K562 (cell line): Measurements from ENCODE around the gene MICAL2. TPM values are rescaled to one million over a fixed set of nuclear protein-coding genes. Genes with fewer than 3 reads are reported as not detected.
A peak's percentile ranks its signal among the peaks of the same experiment; 100 is the strongest.

Experiments used
- CAMTA2 ChIP-seq: fragments of 250-450 bp; sonication (Bioruptor Pico); conservative IDR thresholded peaks from 2 replicates; pipeline ENCODE4 v1.5.1; 2022
- CBFA2T2 ChIP-seq: fragments of 450-650 bp; conservative IDR thresholded peaks from 2 replicates; pipeline ENCODE4 v1.6.1; 2017; ENCODE audit warnings: mild to moderate bottlenecking
- CREM ChIP-seq: IDR thresholded peaks from 2 replicates; pipeline ENCODE4 v1.6.1; 2014; ENCODE audit warnings: antibody characterized with exemption, low read depth
- ESRRB ChIP-seq: fragments of 250-450 bp; sonication (Bioruptor Pico); IDR thresholded peaks from 2 replicates; pipeline ENCODE4 v1.5.0; 2020; ENCODE audit warnings: mild to moderate bottlenecking, moderate library complexity, borderline replicate concordance
- KDM2B ChIP-seq: fragments of 250-450 bp; sonication (Bioruptor Pico); IDR thresholded peaks from 2 replicates; pipeline ENCODE4 v1.8.0; 2021; ENCODE audit warnings: mild to moderate bottlenecking, moderate library complexity
- MECOM ChIP-seq: fragments of 250-450 bp; sonication (Bioruptor Pico); IDR thresholded peaks from 2 replicates; pipeline ENCODE4 v1.8.0; 2022; ENCODE audit warnings: inconsistent platforms
- MLLT1 ChIP-seq, 2 experiments: fragments of 450-650 bp; IDR thresholded peaks; 2 replicates each; pipeline ENCODE4 v1.6.1; 2016
- MXI1 ChIP-seq: IDR thresholded peaks from 2 replicates; pipeline ENCODE4 v1.6.1; 2011; ENCODE audit warnings: low read depth, mild to moderate bottlenecking, improper control_type of control experiment, low read length
- NBN ChIP-seq: fragments of 450-650 bp; IDR thresholded peaks from 2 replicates; pipeline ENCODE4 v1.6.1; 2016; ENCODE audit warnings: low read depth, mild to moderate bottlenecking
- NR4A1 ChIP-seq, 2 experiments: fragments of 250-450 bp in 1 of 2; fragments of 450-650 bp in 1 of 2; sonication (Bioruptor Pico) in 1 of 2; IDR thresholded peaks; 2 replicates each; pipeline versions ENCODE4 v1.4.0 to v1.6.1; 2016 to 2020; ENCODE audit warnings: mild to moderate bottlenecking in 2 of 2, missing compliant biosample characterization in 1 of 2, missing genetic modification characterization in 1 of 2, moderate library complexity in 1 of 2
- RBBP5 ChIP-seq: fragments of 200-600 bp; sonication (generic); IDR thresholded peaks from 2 replicates; pipeline ENCODE4 v1.6.1; 2012; ENCODE audit warnings: borderline replicate concordance, mild to moderate bottlenecking, low read length, control low read depth, inconsistent platforms; ENCODE audit not compliant: insufficient read depth, poor library complexity, severe bottlenecking
- SMARCC2 ChIP-seq: fragments of 450-650 bp; IDR thresholded peaks from 2 replicates; pipeline ENCODE4 v1.6.1; 2017; ENCODE audit warnings: antibody characterized with exemption, moderate library complexity, mild to moderate bottlenecking, low read depth
- SMARCE1 ChIP-seq: fragments of 450-650 bp; IDR thresholded peaks from 2 replicates; pipeline ENCODE4 v1.7.1; 2016; ENCODE audit warnings: mild to moderate bottlenecking
- SRF ChIP-seq, 2 experiments: fragments of 250-450, 450-650 bp in 1 of 2; sonication (Bioruptor Pico) in 1 of 2; sonication (generic) in 1 of 2; formaldehyde crosslinking; IDR thresholded peaks; 2 replicates each; pipeline versions ENCODE4 v1.5.0 to v1.5.1; 2020 to 2022; ENCODE audit warnings: mild to moderate bottlenecking in 1 of 2, missing genetic modification reagents in 1 of 2
- STAT5A ChIP-seq: IDR thresholded peaks from 2 replicates; pipeline ENCODE4 v1.6.1; 2012; ENCODE audit warnings: low read length, inconsistent platforms, borderline replicate concordance
- TGIF2 ChIP-seq: sonication (generic); formaldehyde crosslinking; IDR thresholded peaks from 2 replicates; pipeline ENCODE4 v1.8.1; 2022; ENCODE audit warnings: mild to moderate bottlenecking, missing genetic modification reagents, moderate library complexity
- TOE1 ChIP-seq, 2 experiments: fragments of 450-650 bp in 1 of 2; sonication (generic) in 1 of 2; formaldehyde crosslinking in 1 of 2; IDR thresholded peaks; 2 replicates each; pipeline versions ENCODE4 v1.7.1 to v1.8.0; 2016 to 2022; ENCODE audit warnings: borderline replicate concordance in 2 of 2, mild to moderate bottlenecking in 2 of 2, antibody characterized with exemption in 1 of 2, inconsistent platforms in 1 of 2, low read depth in 1 of 2, missing genetic modification reagents in 1 of 2, moderate library complexity in 1 of 2
- WHSC1 ChIP-seq: IDR thresholded peaks from one replicate; pipeline ENCODE4 v1.6.1; 2012; ENCODE audit warnings: low read length, control low read depth, inconsistent platforms
- YY1 ChIP-seq, 3 experiments: IDR thresholded peaks; 2 replicates each; pipeline ENCODE4 v1.6.1; 2011; ENCODE audit warnings: low read length in 2 of 3, mild to moderate bottlenecking in 2 of 3, moderate library complexity in 2 of 3, borderline replicate concordance in 1 of 3, control low read depth in 1 of 3, low read depth in 1 of 3; ENCODE audit not compliant: insufficient read depth in 3 of 3, insufficient replicate concordance in 2 of 3, control insufficient read depth in 1 of 3, insufficient read length in 1 of 3; ENCODE audit errors: extremely low read depth in 1 of 3
- ZNF583 ChIP-seq: fragments of 250-450 bp; sonication (Bioruptor Pico); IDR thresholded peaks from 2 replicates; pipeline ENCODE4 v1.4.0; 2020
- polyA plus RNA-seq, 8 experiments: library from polyadenylated mRNA; depleted of rRNA in 4 of 8; stranded (reverse) in 5 of 8; unstranded in 3 of 8; fragments of >200 nt; fragmentation: Nextera tagmentation in 2 of 8; fragmentation: Illumina TruSeq in 1 of 8; extraction: Ambion mirVana in 2 of 8; extraction: Trizol in 1 of 8; gene quantifications; 2 replicates each; pipeline versions ENCODE4 v1.2.1 to v1.2.3, GENCODE V29; 2011 to 2014; ENCODE audit warnings: inconsistent platforms in 1 of 8, missing spikeins in 1 of 8
- total RNA-seq, 7 experiments: library from RNA; depleted of rRNA in 6 of 7; stranded (reverse); fragments of >200 nt in 6 of 7; fragmentation: Illumina TruSeq in 2 of 7; extraction: Trizol in 2 of 7; gene quantifications; 2 replicates each; pipeline versions ENCODE4 v1.2.1 to v1.2.3, GENCODE V29; 2011 to 2021; ENCODE audit warnings: low replicate concordance in 1 of 7
- TF ChIP-seq, protein P1 (sequence below): sonication (generic); formaldehyde crosslinking; IDR thresholded peaks from 2 replicates; pipeline ENCODE4 v1.5.0; 2020; ENCODE audit warnings: missing genetic modification reagents
- TF ChIP-seq, protein P2 (sequence below): IDR thresholded peaks from 2 replicates; pipeline ENCODE4 v1.6.1; 2012; ENCODE audit warnings: low read depth, low read length, improper control_type of control experiment, borderline replicate concordance
- TF ChIP-seq, protein P3 (sequence below): fragments of 250-450 bp; sonication (Bioruptor Pico); IDR thresholded peaks from 2 replicates; pipeline ENCODE4 v1.6.1; 2021; ENCODE audit warnings: mild to moderate bottlenecking

Gene MICAL2
- total and polyA plus RNA-seq, 9 of the 15 experiments (the other 6 are each of a cell fraction or from before 2014, with no cell fraction given), result 4.7 to 64.2 (median 33.6) TPM

DNA sequence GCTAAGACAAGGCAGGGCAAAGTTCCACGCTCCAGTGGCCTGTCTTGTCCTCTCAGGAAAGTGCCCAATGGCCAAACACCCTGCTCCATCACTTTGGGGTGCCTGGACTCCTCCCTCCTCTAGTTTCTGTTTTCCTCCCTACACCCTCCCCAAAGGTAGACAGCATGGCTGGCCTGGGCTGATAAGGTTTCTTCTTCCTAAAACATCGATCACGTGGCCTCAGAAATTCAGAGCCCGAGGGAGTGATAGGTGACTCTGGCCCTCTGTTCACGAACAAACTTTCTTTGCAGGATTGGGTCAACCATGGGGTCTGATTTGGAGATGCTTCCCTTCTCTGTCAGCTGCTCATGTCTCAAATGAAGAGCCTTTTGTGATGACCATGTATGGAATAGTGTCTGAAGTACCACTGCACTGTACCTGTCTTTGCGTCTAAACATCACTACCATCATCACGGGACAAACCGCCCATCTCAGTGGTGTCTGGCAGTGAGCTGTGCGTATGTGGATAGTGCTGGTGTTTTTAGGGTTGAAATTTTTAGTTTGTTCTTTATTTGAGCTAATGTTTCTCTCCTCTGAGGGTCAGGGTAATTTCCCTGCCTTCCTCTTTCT, 6.1 kb downstream of the MICAL2 start (continued):
- TF ChIP-seq MLLT1 (IDR thresholded peaks at IDR 0.05) (0 out of 4 replicates have a peak, but pooled peaks of 1 of the 2 experiments have one; percentile 17), TOE1 (IDR thresholded peaks at IDR 0.05; ENCODE audit: borderline replicate concordance) (peak; percentile 97), TOE1 (CRISPR knock-in tag; IDR thresholded peaks at IDR 0.05; ENCODE audit: borderline replicate concordance, low read depth) (no peak), ESRRB (no peak), CAMTA2 (CRISPR knock-in tag) (no peak), WHSC1 (no peak), SRF (CRISPR knock-in tag; IDR thresholded peaks at IDR 0.05) (peak; percentile 46 to 77; a peak in 2 of 4 replicates), SMARCE1 (peak; percentile 91), MECOM (CRISPR knock-in tag) (no peak; the same call in 1 of the 2 replicates), TGIF2 (no peak), CBFA2T2 (peak; percentile 94), STAT5A (peak; percentile 80; the same call in 1 of the 2 replicates), NR4A1 (CRISPR knock-in tag; IDR thresholded peaks at IDR 0.05) (no peak), NR4A1 (tag; IDR thresholded peaks at IDR 0.05) (peak; percentile 25; the same call in 1 of the 2 replicates), RBBP5 (peak; percentile 65), YY1 (IDR thresholded peaks at IDR 0.05; ENCODE audit: borderline replicate concordance in 1 of 3, control insufficient read depth in 1 of 3, extremely low read depth in 1 of 3, insufficient read depth in 3 of 3, insufficient read length in 1 of 3, insufficient replicate concordance in 2 of 3, low read depth in 1 of 3, low read length in 2 of 3) (peak in 2 of 3 experiments; percentile 18 to 66), MXI1 (0 out of 2 replicates have a peak, but pooled peaks have one; percentile 62), NBN (0 out of 2 replicates have a peak, but pooled peaks have one; percentile 67), CREM (peak; percentile 62), KDM2B (CRISPR knock-in tag) (no peak), SMARCC2 (peak; percentile 85), ZNF583 (no peak)
- TF ChIP-seq, protein P1, sequence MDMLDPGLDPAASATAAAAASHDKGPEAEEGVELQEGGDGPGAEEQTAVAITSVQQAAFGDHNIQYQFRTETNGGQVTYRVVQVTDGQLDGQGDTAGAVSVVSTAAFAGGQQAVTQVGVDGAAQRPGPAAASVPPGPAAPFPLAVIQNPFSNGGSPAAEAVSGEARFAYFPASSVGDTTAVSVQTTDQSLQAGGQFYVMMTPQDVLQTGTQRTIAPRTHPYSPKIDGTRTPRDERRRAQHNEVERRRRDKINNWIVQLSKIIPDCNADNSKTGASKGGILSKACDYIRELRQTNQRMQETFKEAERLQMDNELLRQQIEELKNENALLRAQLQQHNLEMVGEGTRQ, result peak; percentile 95
- TF ChIP-seq, protein P2, sequence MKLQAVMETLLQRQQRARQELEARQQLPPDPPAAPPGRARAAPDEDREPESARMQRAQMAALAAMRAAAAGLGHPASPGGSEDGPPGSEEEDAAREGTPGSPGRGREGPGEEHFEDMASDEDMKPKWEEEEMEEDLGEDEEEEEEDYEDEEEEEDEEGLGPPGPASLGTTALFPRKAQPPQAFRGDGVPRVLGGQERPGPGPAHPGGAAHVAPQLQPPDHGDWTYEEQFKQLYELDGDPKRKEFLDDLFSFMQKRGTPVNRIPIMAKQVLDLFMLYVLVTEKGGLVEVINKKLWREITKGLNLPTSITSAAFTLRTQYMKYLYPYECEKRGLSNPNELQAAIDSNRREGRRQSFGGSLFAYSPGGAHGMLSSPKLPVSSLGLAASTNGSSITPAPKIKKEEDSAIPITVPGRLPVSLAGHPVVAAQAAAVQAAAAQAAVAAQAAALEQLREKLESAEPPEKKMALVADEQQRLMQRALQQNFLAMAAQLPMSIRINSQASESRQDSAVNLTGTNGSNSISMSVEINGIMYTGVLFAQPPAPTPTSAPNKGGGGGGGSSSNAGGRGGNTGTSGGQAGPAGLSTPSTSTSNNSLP, result peak; percentile 75; the same call in 1 of the 2 replicates
- TF ChIP-seq, protein P3, sequence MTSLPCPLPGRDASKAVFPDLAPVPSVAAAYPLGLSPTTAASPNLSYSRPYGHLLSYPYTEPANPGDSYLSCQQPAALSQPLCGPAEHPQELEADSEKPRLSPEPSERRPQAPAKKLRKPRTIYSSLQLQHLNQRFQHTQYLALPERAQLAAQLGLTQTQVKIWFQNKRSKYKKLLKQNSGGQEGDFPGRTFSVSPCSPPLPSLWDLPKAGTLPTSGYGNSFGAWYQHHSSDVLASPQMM (CRISPR knock-in tag), result no peak
